ENCODE data around the gene ANXA5.

DNA sequence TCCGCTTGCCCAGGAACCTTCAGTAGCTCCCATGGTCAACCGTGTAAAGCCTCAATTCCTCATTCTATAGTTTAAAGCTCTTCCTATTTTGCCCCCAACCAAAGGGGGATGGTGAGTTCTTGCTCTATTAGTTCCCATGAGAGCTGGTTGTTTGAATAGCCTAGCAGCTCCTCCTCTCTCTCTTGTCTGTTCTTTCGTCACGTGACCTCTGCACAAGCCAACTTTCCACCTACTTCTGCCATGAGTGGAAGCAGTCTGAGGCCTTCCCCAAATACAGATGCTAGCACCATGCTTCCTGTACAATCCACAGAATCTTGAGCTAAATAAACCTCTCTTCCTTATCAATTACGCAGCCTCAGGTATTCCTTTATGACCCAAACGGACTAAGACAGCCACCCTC is 42.8 kb downstream of the ANXA5 start:
- TF ChIP-seq, protein P1, sequence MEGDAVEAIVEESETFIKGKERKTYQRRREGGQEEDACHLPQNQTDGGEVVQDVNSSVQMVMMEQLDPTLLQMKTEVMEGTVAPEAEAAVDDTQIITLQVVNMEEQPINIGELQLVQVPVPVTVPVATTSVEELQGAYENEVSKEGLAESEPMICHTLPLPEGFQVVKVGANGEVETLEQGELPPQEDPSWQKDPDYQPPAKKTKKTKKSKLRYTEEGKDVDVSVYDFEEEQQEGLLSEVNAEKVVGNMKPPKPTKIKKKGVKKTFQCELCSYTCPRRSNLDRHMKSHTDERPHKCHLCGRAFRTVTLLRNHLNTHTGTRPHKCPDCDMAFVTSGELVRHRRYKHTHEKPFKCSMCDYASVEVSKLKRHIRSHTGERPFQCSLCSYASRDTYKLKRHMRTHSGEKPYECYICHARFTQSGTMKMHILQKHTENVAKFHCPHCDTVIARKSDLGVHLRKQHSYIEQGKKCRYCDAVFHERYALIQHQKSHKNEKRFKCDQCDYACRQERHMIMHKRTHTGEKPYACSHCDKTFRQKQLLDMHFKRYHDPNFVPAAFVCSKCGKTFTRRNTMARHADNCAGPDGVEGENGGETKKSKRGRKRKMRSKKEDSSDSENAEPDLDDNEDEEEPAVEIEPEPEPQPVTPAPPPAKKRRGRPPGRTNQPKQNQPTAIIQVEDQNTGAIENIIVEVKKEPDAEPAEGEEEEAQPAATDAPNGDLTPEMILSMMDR (IDR thresholded peaks at IDR 0.05), result no peak
- TF ChIP-seq POLR2A (IDR thresholded peaks at IDR 0.05), result no peak
